A673 (cell line): ENCODE data around the gene TRIM40.

Source experiments
- CTCF ChIP-seq: fragments of 300-800, 200-600 bp; sonication (generic); conservative IDR thresholded peaks from 2 replicates; pipeline ENCODE4 v1.5.1; 2017; ENCODE audit warnings: low read depth, mild to moderate bottlenecking, antibody characterized with exemption, low read length, moderate library complexity, mixed read lengths
- EZH2 ChIP-seq: fragments of 200-600 bp; sonication (generic); IDR thresholded peaks from 2 replicates; pipeline ENCODE4 v1.6.1; 2017; ENCODE audit warnings: borderline replicate concordance, low read depth, mild to moderate bottlenecking, mixed read lengths, antibody characterized with exemption, low read length; ENCODE audit not compliant: poor library complexity, severe bottlenecking

DNA sequence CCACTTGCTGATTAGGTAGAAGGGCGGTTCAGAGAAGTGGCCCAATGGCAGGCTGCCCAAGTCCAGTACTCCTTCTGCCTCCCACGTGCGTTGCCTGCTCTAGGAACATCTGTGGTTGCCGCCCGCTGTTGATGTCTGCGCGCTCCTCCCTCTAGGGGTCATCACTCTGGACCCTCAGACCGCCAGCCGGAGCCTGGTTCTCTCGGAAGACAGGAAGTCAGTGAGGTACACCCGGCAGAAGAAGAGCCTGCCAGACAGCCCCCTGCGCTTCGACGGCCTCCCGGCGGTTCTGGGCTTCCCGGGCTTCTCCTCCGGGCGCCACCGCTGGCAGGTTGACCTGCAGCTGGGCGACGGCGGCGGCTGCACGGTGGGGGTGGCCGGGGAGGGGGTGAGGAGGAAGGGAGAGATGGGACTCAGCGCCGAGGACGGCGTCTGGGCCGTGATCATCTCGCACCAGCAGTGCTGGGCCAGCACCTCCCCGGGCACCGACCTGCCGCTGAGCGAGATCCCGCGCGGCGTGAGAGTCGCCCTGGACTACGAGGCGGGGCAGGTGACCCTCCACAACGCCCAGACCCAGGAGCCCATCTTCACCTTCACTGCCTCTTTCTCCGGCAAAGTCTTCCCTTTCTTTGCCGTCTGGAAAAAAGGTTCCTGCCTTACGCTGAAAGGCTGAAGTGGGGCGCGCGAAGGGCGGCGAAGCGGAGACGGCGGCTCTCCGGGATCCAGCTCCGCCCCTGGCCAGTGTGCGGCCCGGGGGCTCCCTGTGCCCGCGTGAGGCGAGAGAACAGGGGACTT is 35.9 kb downstream of the TRIM40 start:
- TF ChIP-seq CTCF (no peak), EZH2 (peak; percentile 65)
